Measurements from ENCODE around the gene PLCH1. TPM values are rescaled to one million over a fixed set of nuclear protein-coding genes. Genes with fewer than 3 reads are reported as not detected.

The PLCH1 gene
- total and polyA plus RNA-seq, 3 donors from 2014 or later: 23.2 to 32.1 (median 29.3) TPM

- Histone ChIP-seq H3K4me1 (peaks cover 8% of the 10 kb centered on the region), H3K36me3 (ENCODE audit: low read depth, missing control alignments) (no peaks in the 10 kb centered on the region), H3K4me3 (no peak overlapping the region), H3K27me3 (no peaks in the 10 kb centered on the region), H3K27ac (no peak overlapping the region), H3K9me3 (no peaks in the 10 kb centered on the region)
- DNase-seq: no peak
- TF ChIP-seq CTCF (IDR thresholded peaks at IDR 0.05) (no peak), POLR2A (IDR thresholded peaks at IDR 0.05) (no peak)
- intact Hi-C loops (cut with DNase I; ENCODE audit: low total_unique reads): no loop called here
These were observed 83.1 kb downstream of the PLCH1 start for GRCh38 chr3:155661760-155662159.

- 91 to 93% methylated on average over 1 of the region's 1 CpG for WGBS, 2 donors
- no peak for DNase-seq
- Histone ChIP-seq H3K4me1 (peaks cover 8% of the 10 kb centered on the region), H3K36me3 (ENCODE audit: low read depth, missing control alignments) (no peaks in the 10 kb centered on the region), H3K4me3 (no peak overlapping the region), H3K9me3 (no peaks in the 10 kb centered on the region), H3K27me3 (no peaks in the 10 kb centered on the region), H3K27ac (no peak overlapping the region)
- intact Hi-C loops (cut with DNase I; ENCODE audit: low total_unique reads): no loop called here
- TF ChIP-seq CTCF (IDR thresholded peaks at IDR 0.05): no peak
- TF ChIP-seq POLR2A (IDR thresholded peaks at IDR 0.05): no peak
These were observed 83.8 kb downstream of the PLCH1 start for GRCh38 chr3:155661042-155661441.

GRCh38 chr3:155658671-155659261 is 86.1 kb downstream of the PLCH1 start:
- H3K4me1 ChIP-seq: no peaks in the 10 kb centered on the region
- TF ChIP-seq CTCF (IDR thresholded peaks at IDR 0.05): no peak
- no peak for TF ChIP-seq POLR2A (IDR thresholded peaks at IDR 0.05)
- H3K4me3 ChIP-seq: no peak overlapping the region
- H3K27ac ChIP-seq: no peak overlapping the region
- H3K9me3 ChIP-seq: no peaks in the 10 kb centered on the region
- no peaks in the 10 kb centered on the region for H3K36me3 ChIP-seq (ENCODE audit: low read depth, missing control alignments)
- no peak for DNase-seq
- intact Hi-C loops (cut with DNase I; ENCODE audit: low total_unique reads): no loop called here
- 66 to 72% methylated on average over 4 of the region's 4 CpGs for WGBS, 2 donors
- no peaks in the 10 kb centered on the region for H3K27me3 ChIP-seq

- no peak overlapping the region for H3K27ac ChIP-seq
- intact Hi-C loops (cut with DNase I; ENCODE audit: low total_unique reads): no loop called here
- 89 to 98% methylated on average over 5 of the region's 5 CpGs for WGBS, 2 donors
- TF ChIP-seq CTCF (IDR thresholded peaks at IDR 0.05) (no peak), POLR2A (IDR thresholded peaks at IDR 0.05) (no peak)
- H3K4me1 ChIP-seq: no peaks in the 10 kb centered on the region
- no peaks in the 10 kb centered on the region for H3K36me3 ChIP-seq (ENCODE audit: low read depth, missing control alignments)
- no peak overlapping the region for H3K4me3 ChIP-seq
- no peaks in the 10 kb centered on the region for H3K9me3 ChIP-seq
- no peak for DNase-seq
- no peaks in the 10 kb centered on the region for H3K27me3 ChIP-seq
These were observed 86.9 kb downstream of the PLCH1 start for GRCh38 chr3:155658006-155658405.

- no peaks in the 10 kb centered on the region for H3K4me1 ChIP-seq
- H3K36me3 ChIP-seq (ENCODE audit: low read depth, missing control alignments): no peaks in the 10 kb centered on the region
- no peaks in the 10 kb centered on the region for H3K9me3 ChIP-seq
- intact Hi-C loops (cut with DNase I; ENCODE audit: low total_unique reads): no loop called here
- no peak for TF ChIP-seq CTCF (IDR thresholded peaks at IDR 0.05)
- TF ChIP-seq POLR2A (IDR thresholded peaks at IDR 0.05): no peak
- no peaks in the 10 kb centered on the region for H3K27me3 ChIP-seq
- H3K4me3 ChIP-seq: no peak overlapping the region
- no peak overlapping the region for H3K27ac ChIP-seq
- WGBS, 2 donors: 87 to 90% methylated on average over 4 of the region's 4 CpGs
- no peak for DNase-seq
These were observed 87.7 kb downstream of the PLCH1 start for GRCh38 chr3:155657161-155657560.
